GM12878 (cell line): ENCODE data around the gene ARL5B.

Source experiments
- FOXM1 ChIP-seq: IDR thresholded peaks from 2 replicates; pipeline ENCODE4 v1.6.1; 2012; ENCODE audit warnings: low read depth, mild to moderate bottlenecking, inconsistent platforms, low read length, moderate library complexity
- POLR2A ChIP-seq: IDR thresholded peaks from 2 replicates; pipeline ENCODE4 v1.6.1; 2011; ENCODE audit warnings: low read depth, mild to moderate bottlenecking, low read length
- TF ChIP-seq, protein P1 (sequence below): IDR thresholded peaks from 2 replicates; pipeline ENCODE4 v1.6.1; 2012; ENCODE audit warnings: low read depth, low read length, improper control_type of control experiment
- TF ChIP-seq, protein P2 (sequence below), 3 experiments: IDR thresholded peaks in 2 of 3; conservative IDR thresholded peaks in 1 of 3; 2 replicates each; pipeline ENCODE4 v1.5.1; 2011; ENCODE audit warnings: low read depth in 3 of 3, low read length in 3 of 3, mild to moderate bottlenecking in 3 of 3, control low read depth in 2 of 3, moderate library complexity in 2 of 3, inconsistent platforms in 1 of 3, mixed read lengths in 1 of 3; ENCODE audit not compliant: control insufficient read depth in 2 of 3, insufficient read depth in 1 of 3; ENCODE audit errors: extremely low read depth in 1 of 3

DNA sequence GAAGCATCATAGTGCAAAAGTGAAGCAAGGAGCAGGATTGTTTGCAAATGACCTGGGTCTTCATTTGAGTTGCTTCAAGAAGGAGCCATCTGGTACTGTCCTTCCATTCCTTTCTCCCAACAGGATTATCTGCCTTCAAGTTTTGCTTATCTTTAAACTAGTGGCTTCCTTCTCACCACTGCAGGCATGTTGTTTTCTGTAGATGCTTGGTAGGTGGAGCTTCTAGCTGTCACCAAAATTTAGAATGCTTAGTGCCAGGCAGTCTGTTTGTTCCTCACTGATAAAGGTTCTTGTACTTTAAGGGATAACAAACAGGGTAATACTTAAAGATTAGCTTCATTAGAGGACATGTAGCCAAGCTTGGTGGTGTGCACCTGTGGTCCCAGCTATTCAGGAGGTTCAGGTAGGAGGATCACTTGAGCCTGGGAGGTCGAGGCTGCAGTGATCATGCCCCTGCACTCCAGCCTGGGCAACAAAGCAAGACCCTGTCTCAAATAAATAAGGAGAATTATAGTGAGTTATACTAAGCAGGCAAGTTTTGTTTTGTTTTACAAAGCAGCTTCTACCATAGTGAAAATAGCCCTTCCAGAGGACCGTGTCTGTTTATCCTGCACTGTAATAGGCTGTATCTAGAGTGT, 5.7 kb downstream of the ARL5B start:
- TF ChIP-seq, protein P1, sequence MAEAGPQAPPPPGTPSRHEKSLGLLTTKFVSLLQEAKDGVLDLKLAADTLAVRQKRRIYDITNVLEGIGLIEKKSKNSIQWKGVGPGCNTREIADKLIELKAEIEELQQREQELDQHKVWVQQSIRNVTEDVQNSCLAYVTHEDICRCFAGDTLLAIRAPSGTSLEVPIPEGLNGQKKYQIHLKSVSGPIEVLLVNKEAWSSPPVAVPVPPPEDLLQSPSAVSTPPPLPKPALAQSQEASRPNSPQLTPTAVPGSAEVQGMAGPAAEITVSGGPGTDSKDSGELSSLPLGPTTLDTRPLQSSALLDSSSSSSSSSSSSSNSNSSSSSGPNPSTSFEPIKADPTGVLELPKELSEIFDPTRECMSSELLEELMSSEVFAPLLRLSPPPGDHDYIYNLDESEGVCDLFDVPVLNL, result no peak
- TF ChIP-seq, protein P2, sequence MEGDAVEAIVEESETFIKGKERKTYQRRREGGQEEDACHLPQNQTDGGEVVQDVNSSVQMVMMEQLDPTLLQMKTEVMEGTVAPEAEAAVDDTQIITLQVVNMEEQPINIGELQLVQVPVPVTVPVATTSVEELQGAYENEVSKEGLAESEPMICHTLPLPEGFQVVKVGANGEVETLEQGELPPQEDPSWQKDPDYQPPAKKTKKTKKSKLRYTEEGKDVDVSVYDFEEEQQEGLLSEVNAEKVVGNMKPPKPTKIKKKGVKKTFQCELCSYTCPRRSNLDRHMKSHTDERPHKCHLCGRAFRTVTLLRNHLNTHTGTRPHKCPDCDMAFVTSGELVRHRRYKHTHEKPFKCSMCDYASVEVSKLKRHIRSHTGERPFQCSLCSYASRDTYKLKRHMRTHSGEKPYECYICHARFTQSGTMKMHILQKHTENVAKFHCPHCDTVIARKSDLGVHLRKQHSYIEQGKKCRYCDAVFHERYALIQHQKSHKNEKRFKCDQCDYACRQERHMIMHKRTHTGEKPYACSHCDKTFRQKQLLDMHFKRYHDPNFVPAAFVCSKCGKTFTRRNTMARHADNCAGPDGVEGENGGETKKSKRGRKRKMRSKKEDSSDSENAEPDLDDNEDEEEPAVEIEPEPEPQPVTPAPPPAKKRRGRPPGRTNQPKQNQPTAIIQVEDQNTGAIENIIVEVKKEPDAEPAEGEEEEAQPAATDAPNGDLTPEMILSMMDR (IDR thresholded peaks at IDR 0.05 in 2 of 3, conservative IDR thresholded peaks at IDR 0.05 in 1 of 3; ENCODE audit: control insufficient read depth in 2 of 3, extremely low read depth in 1 of 3, insufficient read depth in 1 of 3, low read depth in 3 of 3, low read length in 3 of 3), result no peak
- TF ChIP-seq FOXM1 (no peak), POLR2A (no peak)
